ENCODE results near the gene CPAMD8. TPM values are rescaled to one million over a fixed set of nuclear protein-coding genes. Genes with fewer than 3 reads are reported as not detected.

Gene CPAMD8
- total and polyA plus RNA-seq, 9 donors = 2.4 to 13.0 (median 7.9) TPM

GRCh38 chr19:16888629-16889365 is 137.8 kb downstream of the CPAMD8 start, which contains the start of gene F2RL3:
Gene F2RL3 (plus strand): TSS chr19:16888999. CDS start chr19:16889190, 191 bp downstream.
- no peaks in the 10 kb centered on the region for H3K36me3 ChIP-seq
- peaks cover 10% of the 10 kb centered on the region for H3K4me1 ChIP-seq (ENCODE audit: insufficient read depth)
- intact Hi-C loops (cut with DNase I) = no loop called here
- peak; percentile 57 to 88 (median 66) for DNase-seq
- 3 to 5% (median 5%) methylated on average over 28 to 31 of the region's 31 CpGs for WGBS, 3 donors
- no peak within 1 kb of the TSS for H3K4me3 ChIP-seq
- H3K9me3 ChIP-seq = no peaks in the 10 kb centered on the region
- no peak for TF ChIP-seq POLR2A (IDR thresholded peaks at IDR 0.05)
- TF ChIP-seq CTCF (IDR thresholded peaks at IDR 0.05) = no peak
- TF ChIP-seq EP300 (IDR thresholded peaks at IDR 0.05) = no peak
- H3K27me3 ChIP-seq = no peaks in the 10 kb centered on the region
- H3K27ac ChIP-seq = no peak within 1 kb of the TSS

GRCh38 chr19:16887353-16888265 is 139.0 kb downstream of the CPAMD8 start:
- H3K27ac ChIP-seq = no peak overlapping the region
- WGBS, 3 donors = 76 to 81% (median 80%) methylated on average over 11 to 17 of the region's 17 CpGs
- H3K4me3 ChIP-seq = no peak overlapping the region
- no peak for DNase-seq
- no peak for TF ChIP-seq EP300 (IDR thresholded peaks at IDR 0.05)
- no peak for TF ChIP-seq POLR2A (IDR thresholded peaks at IDR 0.05)
- no peak for TF ChIP-seq CTCF (IDR thresholded peaks at IDR 0.05)
- peaks cover 10% of the 10 kb centered on the region for H3K4me1 ChIP-seq (ENCODE audit: insufficient read depth)
- intact Hi-C loops (cut with DNase I) = no loop called here
- H3K36me3 ChIP-seq = no peaks in the 10 kb centered on the region
- H3K9me3 ChIP-seq = peaks cover 0 to 2% of the 10 kb centered on the region in 2 donors
- H3K27me3 ChIP-seq = no peaks in the 10 kb centered on the region

- Histone ChIP-seq H3K27me3 (no peaks in the 10 kb centered on the region), H3K27ac (no peak overlapping the region), H3K4me1 (ENCODE audit: insufficient read depth) (peaks cover 10% of the 10 kb centered on the region), H3K36me3 (no peaks in the 10 kb centered on the region), H3K4me3 (no peak overlapping the region), H3K9me3 (peaks cover 0 to 2% of the 10 kb centered on the region in 2 donors)
- 11 to 24% (median 13%) methylated on average over 20 of the region's 20 CpGs for WGBS, 3 donors
- no peak for TF ChIP-seq POLR2A (IDR thresholded peaks at IDR 0.05)
- peak; percentile 58 for TF ChIP-seq EP300 (IDR thresholded peaks at IDR 0.05)
- TF ChIP-seq CTCF (IDR thresholded peaks at IDR 0.05) = no peak
- DNase-seq = peak in 4 of 5 donors; percentile 60 to 84 (median 72)
- intact Hi-C loops (cut with DNase I) = no loop called here
These were observed 140.2 kb downstream of the CPAMD8 start for GRCh38 chr19:16886305-16886880.

- Histone ChIP-seq H3K9me3 (peaks cover 0 to 2% of the 10 kb centered on the region in 2 donors), H3K4me1 (ENCODE audit: insufficient read depth) (peaks cover 10% of the 10 kb centered on the region), H3K27me3 (no peaks in the 10 kb centered on the region), H3K36me3 (no peaks in the 10 kb centered on the region), H3K4me3 (no peak overlapping the region), H3K27ac (no peak overlapping the region)
- intact Hi-C loops (cut with DNase I) = no loop called here
- 44 to 56% (median 44%) methylated on average over 5 of the region's 5 CpGs for WGBS, 3 donors
- TF ChIP-seq POLR2A (IDR thresholded peaks at IDR 0.05) (no peak), EP300 (IDR thresholded peaks at IDR 0.05) (no peak), CTCF (IDR thresholded peaks at IDR 0.05) (no peak)
- DNase-seq = no peak
These were observed 141.4 kb downstream of the CPAMD8 start for GRCh38 chr19:16885166-16885565.

Measured in ovary (tissue), 9 donors.